GM23248 (cell line): ENCODE data around the gene ZFAND2B.

Source experiments
- EZH2 ChIP-seq: fragments of 200-600 bp; sonication (generic); IDR thresholded peaks from 2 replicates; pipeline ENCODE4 v1.6.1; 2018; ENCODE audit warnings: antibody characterized with exemption, mild to moderate bottlenecking; ENCODE audit not compliant: insufficient read depth, poor library complexity, severe bottlenecking
- EZH2phosphoT487 ChIP-seq: fragments of 200-600 bp; sonication (generic); IDR thresholded peaks from 2 replicates; pipeline ENCODE4 v1.6.1; 2018; ENCODE audit warnings: antibody characterized with exemption, moderate library complexity, mild to moderate bottlenecking, low read depth; ENCODE audit not compliant: insufficient read depth

DNA sequence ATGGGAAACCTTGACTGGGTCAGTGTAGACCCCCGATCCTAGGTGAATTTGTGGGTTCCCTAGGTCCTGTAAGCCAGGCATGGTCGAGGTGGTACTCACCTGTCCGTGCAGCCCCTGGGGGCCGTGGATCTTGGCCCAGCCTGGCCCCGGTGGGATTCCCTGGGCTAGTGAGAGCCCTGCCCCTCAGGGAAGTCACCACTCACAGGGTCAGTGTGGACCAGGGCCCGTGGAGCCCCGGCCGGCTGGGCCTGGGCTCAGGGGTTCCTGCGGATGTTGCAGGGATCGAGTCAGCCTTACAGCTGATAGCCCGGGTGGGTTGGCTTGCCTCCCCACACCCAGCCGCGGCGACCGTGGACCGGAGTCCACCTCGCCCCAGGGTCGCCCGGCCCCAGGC, 22.3 kb downstream of the ZFAND2B start:
- no peak for TF ChIP-seq EZH2
- TF ChIP-seq EZH2phosphoT487, result no peak
